Measurements from ENCODE around the gene CAMKK1.

- TF ChIP-seq YY1 (IDR thresholded peaks at IDR 0.05; ENCODE audit: insufficient read depth, insufficient read length) (no peak), ZNF274 (IDR thresholded peaks at IDR 0.05; ENCODE audit: low read depth, low read length) (no peak)
These were observed 32.9 kb downstream of the CAMKK1 start for GRCh38 chr17:3859940-3860339.

Data from NT2/D1 (cell line).